ENCODE data around the gene FGR. TPM values are rescaled to one million over a fixed set of nuclear protein-coding genes. Genes with fewer than 3 reads are reported as not detected.

FGR gene
- total RNA-seq, 1 donor from 2014 or later = 28.6 TPM

DNA sequence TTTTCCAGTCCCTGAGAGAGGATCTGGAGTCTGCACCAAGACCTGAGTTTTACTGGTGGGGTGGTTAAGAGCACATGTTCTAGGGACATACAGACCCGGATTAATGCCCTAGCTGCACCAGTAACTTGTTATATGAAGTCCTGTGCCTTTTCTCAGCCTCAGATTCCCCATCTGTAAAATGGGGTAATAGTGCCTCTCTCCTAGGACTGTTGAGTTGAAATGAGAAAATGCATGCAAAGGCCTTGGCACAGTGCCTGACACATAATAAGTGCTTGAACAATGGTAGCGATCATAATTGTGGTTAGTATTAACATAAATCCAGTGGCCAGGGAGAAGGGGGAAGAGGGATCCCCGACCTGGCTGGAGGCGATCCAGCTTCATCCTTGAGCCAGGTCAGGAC is 43.4 kb downstream of the FGR start:
- Mint-ChIP-seq H3K9me3 (no peaks in the 10 kb centered on the region), H3K4me3 (no peak overlapping the region), H3K36me3 (ENCODE audit: low read depth) (no peaks in the 10 kb centered on the region), H3K4me1 (peaks cover 4% of the 10 kb centered on the region), H3K27ac (no peak overlapping the region), H3K27me3 (no peaks in the 10 kb centered on the region)
- POLR2A ChIA-PET = interaction anchor here (0.8 kb wide), 1 partner anchor 9 kb away, joined by 3 read pairs; no protein-coding TSS in a partner anchor
- TF ChIP-seq, protein P1, sequence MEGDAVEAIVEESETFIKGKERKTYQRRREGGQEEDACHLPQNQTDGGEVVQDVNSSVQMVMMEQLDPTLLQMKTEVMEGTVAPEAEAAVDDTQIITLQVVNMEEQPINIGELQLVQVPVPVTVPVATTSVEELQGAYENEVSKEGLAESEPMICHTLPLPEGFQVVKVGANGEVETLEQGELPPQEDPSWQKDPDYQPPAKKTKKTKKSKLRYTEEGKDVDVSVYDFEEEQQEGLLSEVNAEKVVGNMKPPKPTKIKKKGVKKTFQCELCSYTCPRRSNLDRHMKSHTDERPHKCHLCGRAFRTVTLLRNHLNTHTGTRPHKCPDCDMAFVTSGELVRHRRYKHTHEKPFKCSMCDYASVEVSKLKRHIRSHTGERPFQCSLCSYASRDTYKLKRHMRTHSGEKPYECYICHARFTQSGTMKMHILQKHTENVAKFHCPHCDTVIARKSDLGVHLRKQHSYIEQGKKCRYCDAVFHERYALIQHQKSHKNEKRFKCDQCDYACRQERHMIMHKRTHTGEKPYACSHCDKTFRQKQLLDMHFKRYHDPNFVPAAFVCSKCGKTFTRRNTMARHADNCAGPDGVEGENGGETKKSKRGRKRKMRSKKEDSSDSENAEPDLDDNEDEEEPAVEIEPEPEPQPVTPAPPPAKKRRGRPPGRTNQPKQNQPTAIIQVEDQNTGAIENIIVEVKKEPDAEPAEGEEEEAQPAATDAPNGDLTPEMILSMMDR (IDR thresholded peaks at IDR 0.05) = no peak
- no peak for ATAC-seq (ENCODE audit: low read depth)
- DNase-seq = no peak
- intact Hi-C loops (cut with micrococcal nuclease) = no loop called here
- CTCF ChIA-PET = interaction anchor here (0.8 kb wide), 1 partner anchor 10 kb away, joined by 3 read pairs; no protein-coding TSS in a partner anchor

DNA sequence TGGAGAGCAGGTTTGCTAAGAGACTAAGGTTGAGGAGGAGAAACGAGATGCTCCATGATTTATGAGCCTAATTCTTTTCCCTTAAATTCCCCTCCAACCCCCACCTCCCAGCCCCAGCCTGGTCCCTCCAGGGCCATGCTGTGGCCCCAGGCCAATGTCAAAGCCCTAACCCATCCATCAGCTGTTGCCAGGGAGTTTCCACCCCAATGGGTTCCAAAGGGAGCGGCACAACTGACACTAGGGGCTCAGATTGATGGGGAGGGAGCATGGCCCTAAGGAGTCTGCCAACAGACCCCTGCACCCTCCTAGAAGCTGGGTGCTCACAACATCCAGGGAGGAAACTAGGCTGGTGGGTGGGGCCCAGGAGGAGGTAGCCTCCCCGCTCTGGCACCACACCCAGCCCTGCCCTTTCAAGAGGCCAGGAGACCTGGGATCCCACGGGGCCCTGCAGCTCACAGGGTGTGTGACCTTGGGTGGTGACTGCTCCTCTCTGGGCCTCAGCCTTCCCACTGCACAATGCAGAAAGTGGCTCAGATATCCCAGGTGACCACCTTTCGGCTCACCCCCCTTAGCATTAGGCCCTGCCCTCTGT is 44.0 kb downstream of the FGR start:
- Mint-ChIP-seq H3K4me3 (no peak overlapping the region), H3K36me3 (ENCODE audit: low read depth) (no peaks in the 10 kb centered on the region), H3K27me3 (no peaks in the 10 kb centered on the region), H3K27ac (no peak overlapping the region), H3K4me1 (peaks cover 4% of the 10 kb centered on the region), H3K9me3 (no peaks in the 10 kb centered on the region)
- CTCF ChIA-PET = interaction anchor here (0.8 kb wide), 2 partner anchors 9 to 11 kb away, joined by 3 read pairs; no protein-coding TSS in a partner anchor
- intact Hi-C loops (cut with micrococcal nuclease) = no loop called here
- DNase-seq = no peak
- POLR2A ChIA-PET = interaction anchor here (0.5 kb wide), 1 partner anchor 708 kb away, joined by 8 read pairs; no protein-coding TSS in a partner anchor
- TF ChIP-seq, protein P1 (IDR thresholded peaks at IDR 0.05) = no peak
- ATAC-seq (ENCODE audit: low read depth) = no peak

DNA sequence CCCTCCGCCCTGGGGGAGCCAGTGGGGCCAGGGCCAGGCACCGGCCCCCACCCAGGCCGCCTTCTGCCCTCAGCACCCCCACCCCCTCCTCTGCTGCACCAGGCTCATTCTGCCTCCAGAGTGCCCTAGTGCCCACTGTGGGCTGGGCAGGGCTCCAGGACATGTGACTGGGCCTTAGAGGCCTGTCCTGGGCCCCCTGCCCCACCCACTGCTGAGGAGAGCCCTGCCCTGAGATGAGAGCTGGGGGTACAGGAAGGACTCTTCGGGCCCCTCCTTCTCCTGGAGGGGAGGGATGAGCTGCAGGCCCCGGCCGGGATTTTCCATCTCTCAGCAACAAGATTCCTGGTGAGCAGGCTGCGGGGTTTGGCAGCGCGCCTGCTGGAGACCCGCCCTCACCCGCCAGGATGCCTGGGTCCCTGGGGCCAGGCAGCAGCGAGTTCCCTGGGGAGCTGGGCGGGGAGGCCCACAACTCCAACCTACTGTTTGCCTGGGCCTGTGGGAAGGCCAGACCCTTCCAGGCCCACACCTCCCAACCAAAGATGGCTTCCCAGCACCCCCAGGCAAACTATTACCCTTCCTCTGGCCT is 45.1 kb downstream of the FGR start:
- H3K4me1 Mint-ChIP-seq = peaks cover 4% of the 10 kb centered on the region
- no peak for ATAC-seq (ENCODE audit: low read depth)
- H3K4me3 Mint-ChIP-seq = no peak overlapping the region
- no peaks in the 10 kb centered on the region for H3K36me3 Mint-ChIP-seq (ENCODE audit: low read depth)
- ChIA-PET CTCF (no interaction called here), POLR2A (no interaction called here)
- no peaks in the 10 kb centered on the region for H3K9me3 Mint-ChIP-seq
- no peak overlapping the region for H3K27ac Mint-ChIP-seq
- no peak for DNase-seq
- TF ChIP-seq, protein P1 (IDR thresholded peaks at IDR 0.05) = no peak
- intact Hi-C loops (cut with micrococcal nuclease) = no loop called here
- H3K27me3 Mint-ChIP-seq = no peaks in the 10 kb centered on the region

DNA sequence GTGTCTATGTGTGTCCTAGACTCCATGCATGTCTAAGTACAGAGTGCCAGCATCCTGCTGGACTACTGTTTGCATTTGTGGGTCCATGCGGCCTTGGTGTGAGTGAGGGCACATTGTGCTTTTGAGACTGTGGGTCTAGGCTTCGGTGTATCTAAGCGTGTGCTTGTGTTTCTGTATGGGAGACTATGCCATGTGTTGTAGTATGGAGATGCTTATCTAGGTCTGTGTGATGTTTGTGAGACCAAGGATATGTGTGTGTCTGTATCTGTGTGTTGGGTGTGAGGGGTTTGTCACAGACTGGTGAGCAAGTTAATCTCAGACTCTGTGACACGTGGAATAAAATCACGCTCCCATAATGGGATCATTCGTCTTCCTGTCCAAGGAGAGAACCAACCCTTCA is 45.5 kb downstream of the FGR start:
- Mint-ChIP-seq H3K36me3 (ENCODE audit: low read depth) (no peaks in the 10 kb centered on the region), H3K4me1 (peaks cover 4% of the 10 kb centered on the region), H3K27me3 (no peaks in the 10 kb centered on the region), H3K9me3 (no peaks in the 10 kb centered on the region), H3K4me3 (no peak overlapping the region), H3K27ac (no peak overlapping the region)
- intact Hi-C loops (cut with micrococcal nuclease) = no loop called here
- ChIA-PET POLR2A (no interaction called here), CTCF (no interaction called here)
- DNase-seq (no peak), ATAC-seq (ENCODE audit: low read depth) (no peak)
- TF ChIP-seq, protein P1 (IDR thresholded peaks at IDR 0.05) = no peak

DNA sequence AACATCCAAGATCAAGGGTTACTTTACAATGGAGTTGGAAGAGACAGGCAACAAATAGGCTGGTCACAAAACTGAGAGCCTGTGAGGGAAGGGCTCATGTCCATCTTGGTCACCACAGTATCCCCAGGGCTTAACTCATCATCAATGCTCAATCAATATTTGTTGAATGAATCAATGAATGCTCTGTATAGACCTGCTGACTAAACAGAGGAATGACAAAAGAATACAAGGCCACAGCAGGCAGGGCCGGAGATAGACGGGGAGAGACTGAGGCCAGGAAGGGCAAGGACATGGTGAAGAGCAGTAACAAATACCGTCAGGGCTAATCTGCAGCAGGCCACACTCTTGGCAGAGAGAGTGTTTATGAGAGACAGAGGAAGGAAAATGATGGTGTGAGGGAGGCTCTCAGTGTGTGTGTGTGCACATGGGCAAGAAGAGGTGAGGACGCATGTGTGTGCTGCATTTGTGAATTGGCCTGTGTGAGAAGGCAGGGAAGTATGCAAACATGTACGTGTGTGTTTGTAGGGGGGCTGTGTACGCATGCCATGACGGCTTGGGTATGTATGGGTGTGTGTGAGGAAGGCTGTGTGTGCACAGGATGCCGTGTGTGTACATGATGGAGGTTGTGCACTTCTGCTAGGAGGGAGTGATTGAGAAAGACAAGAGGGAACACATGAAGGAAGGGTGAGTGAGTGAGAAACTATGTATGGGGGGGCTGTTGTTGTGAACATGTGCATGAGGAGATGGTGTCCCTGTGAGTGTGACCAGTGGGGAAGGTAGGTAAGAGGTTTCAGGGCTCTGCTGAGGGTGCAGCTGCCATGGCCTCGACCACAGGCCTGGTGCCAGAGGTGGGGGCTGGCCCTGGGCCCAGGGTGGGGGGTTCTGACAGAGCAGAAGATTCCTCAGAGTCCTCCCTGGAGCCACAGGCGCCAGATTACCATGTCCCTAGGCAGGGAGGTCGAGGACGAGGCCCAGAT is 46.4 kb downstream of the FGR start:
- no peaks in the 10 kb centered on the region for H3K36me3 Mint-ChIP-seq (ENCODE audit: low read depth)
- POLR2A ChIA-PET = no interaction called here
- DNase-seq (no peak), ATAC-seq (ENCODE audit: low read depth) (no peak)
- TF ChIP-seq, protein P1 (IDR thresholded peaks at IDR 0.05) = no peak
- peaks cover 4% of the 10 kb centered on the region for H3K4me1 Mint-ChIP-seq
- no peak overlapping the region for H3K4me3 Mint-ChIP-seq
- H3K27me3 Mint-ChIP-seq = no peaks in the 10 kb centered on the region
- H3K27ac Mint-ChIP-seq = no peak overlapping the region
- no peaks in the 10 kb centered on the region for H3K9me3 Mint-ChIP-seq
- CTCF ChIA-PET = no interaction called here
- intact Hi-C loops (cut with micrococcal nuclease) = no loop called here

Measured in activated B cell treated with CpG ODN at 0.5 μM for 24 hours (primary cell).